HG02798 (cell line): ENCODE measurements around the gene ZNF71.
A peak's percentile ranks its signal among the peaks of the same experiment; 100 is the strongest.

Experiments
- ATAC-seq: cut with Tn5 transposase; IDR thresholded peaks from one replicate; pipeline ENCODE4 v1.9.1; 2021; ENCODE audit warnings: mild to moderate bottlenecking; ENCODE audit not compliant: unreplicated experiment, poor library complexity

ZNF71 gene

GRCh38 chr19:56594783-56595547 is at the start of gene ZNF71:
TSS of gene ZNF71 (plus strand) at chr19:56595302. CDS start at chr19:56601559, 6,257 bp downstream.
- ATAC-seq = peak; percentile 96

GRCh38 chr19:56547535-56547934 is 47.6 kb upstream of the ZNF71 start:
- no peak for ATAC-seq

- no peak for ATAC-seq
These were observed 40.7 kb upstream of the ZNF71 start for GRCh38 chr19:56554272-56554869.

- ATAC-seq = no peak
These were observed 32.3 kb upstream of the ZNF71 start for GRCh38 chr19:56562766-56563165.

GRCh38 chr19:56566904-56567273 is 28.2 kb upstream of the ZNF71 start:
- ATAC-seq = peak; percentile 36

GRCh38 chr19:56567274-56568120 is 27.6 kb upstream of the ZNF71 start, which contains the start of gene ZNF470:
TSS of gene ZNF470 (plus strand) at chr19:56567468. CDS start at chr19:56570312, 2,844 bp downstream.
- peak; percentile 98 for ATAC-seq

- ATAC-seq = no peak
These were observed 22.5 kb upstream of the ZNF71 start for GRCh38 chr19:56572589-56572988.

- ATAC-seq = no peak
These were observed 21.2 kb upstream of the ZNF71 start for GRCh38 chr19:56573914-56574313.

GRCh38 chr19:56577719-56578602 is 17.1 kb upstream of the ZNF71 start:
- no peak for ATAC-seq

GRCh38 chr19:56594446-56594782 is 688 bp upstream of the ZNF71 start:
- ATAC-seq = no peak

GRCh38 chr19:56595548-56595899 is 422 bp downstream of the ZNF71 start:
- ATAC-seq = peak; percentile 15

GRCh38 chr19:56596676-56597075 is 1.6 kb downstream of the ZNF71 start:
- no peak for ATAC-seq

- ATAC-seq = no peak
These were observed 2.6 kb downstream of the ZNF71 start for GRCh38 chr19:56597696-56598095.

- no peak for ATAC-seq
These were observed 6.3 kb downstream of the ZNF71 start for GRCh38 chr19:56601375-56601774.

- ATAC-seq = no peak
These were observed 8.7 kb downstream of the ZNF71 start for GRCh38 chr19:56603829-56604228.

- ATAC-seq = no peak
These were observed 13.3 kb downstream of the ZNF71 start for GRCh38 chr19:56608274-56608964.

GRCh38 chr19:56611288-56611687 is 16.2 kb downstream of the ZNF71 start:
- no peak for ATAC-seq

GRCh38 chr19:56612737-56613136 is 17.6 kb downstream of the ZNF71 start:
- no peak for ATAC-seq

GRCh38 chr19:56613639-56614038 is 18.5 kb downstream of the ZNF71 start:
- no peak for ATAC-seq

GRCh38 chr19:56617531-56617930 is 22.4 kb downstream of the ZNF71 start:
- ATAC-seq = no peak
